Kidney (tissue), 14 donors: ENCODE results near the gene MAN1B1. TPM values are rescaled to one million over a fixed set of nuclear protein-coding genes. Genes with fewer than 3 reads are reported as not detected.
A peak's percentile ranks its signal among the peaks of the same experiment; 100 is the strongest.

Experiments used
- DNase-seq, 5 donors: peaks; one replicate each; pipeline ENCODE4 v3.0.0-alpha.2; 2013 to 2020
- FAIRE-seq: peaks from 2 replicates; lab custom pipeline; 2012; peaks lifted over from hg19 to GRCh38; lab: Jason Lieb, UNC
- H3K27ac ChIP-seq, 2 donors: one replicate each; pipeline ENCODE4 v1.7.0; 2013; ENCODE audit warnings: low read depth in 2 of 2, low read length in 2 of 2, inconsistent platforms in 1 of 2
- H3K27me3 ChIP-seq: one replicate; pipeline ENCODE4 v1.7.1; 2013; ENCODE audit warnings: low read length, inconsistent platforms; ENCODE audit not compliant: control insufficient read depth, insufficient read depth
- H3K36me3 ChIP-seq, 3 donors: one replicate each; pipeline versions ENCODE4 v1.7.0 to v1.7.1; 2013; ENCODE audit warnings: low read length in 3 of 3, control low read depth in 1 of 3, inconsistent platforms in 1 of 3; ENCODE audit not compliant: insufficient read depth in 3 of 3, control insufficient read depth in 2 of 3
- H3K4me1 ChIP-seq, 3 donors: one replicate each; pipeline versions ENCODE4 v1.7.0 to v1.7.1; 2013; ENCODE audit warnings: low read length in 3 of 3, inconsistent platforms in 1 of 3, low read depth in 1 of 3; ENCODE audit not compliant: control insufficient read depth in 2 of 3, insufficient read depth in 2 of 3
- H3K4me3 ChIP-seq, 3 donors: one replicate each; pipeline versions ENCODE4 v1.7.0 to v1.8.1; 2013; ENCODE audit warnings: low read length in 3 of 3, control low read depth in 1 of 3, inconsistent platforms in 1 of 3
- H3K9ac ChIP-seq, 3 donors: one replicate each; pipeline versions ENCODE4 v1.7.0 to v1.7.1; 2013; ENCODE audit warnings: low read length in 3 of 3, control low read depth in 1 of 3, inconsistent platforms in 1 of 3
- H3K9me3 ChIP-seq, 3 donors: one replicate each; pipeline versions ENCODE4 v1.7.0 to v1.7.1; 2013; ENCODE audit warnings: low read length in 3 of 3, control low read depth in 1 of 3, inconsistent platforms in 1 of 3; ENCODE audit not compliant: control insufficient read depth in 2 of 3, insufficient read depth in 1 of 3
- CTCF ChIP-seq: IDR thresholded peaks from 3 replicates; pipeline ENCODE4 v1.5.1; 2012; ENCODE audit warnings: mild to moderate bottlenecking, moderate library complexity, borderline replicate concordance; ENCODE audit not compliant: insufficient read depth; ENCODE audit errors: extremely low read depth
- intact Hi-C: fragments of 100-400 bp; cut with DNase I; formaldehyde crosslinking; loops from one replicate; pipeline ENCODE4 v1.11.1; 2022
- polyA plus RNA-seq: library from polyadenylated mRNA; stranded (reverse); fragments of 350-450 nt; fragmentation: Illumina TruSeq; extraction: RNeasy Lipid Tissue Mini Kit (QIAGEN cat#74804); gene quantifications from one replicate; pipeline ENCODE4 v1.2.3, GENCODE V29; 2014; ENCODE audit warnings: low read depth, low replicate concordance; ENCODE audit not compliant: insufficient read depth
- total RNA-seq: library from RNA; stranded (reverse); fragmentation: NEBNext Ultra II Directional; extraction: Animal tissue kit (Norgen Biotek cat#: 25700); gene quantifications from one replicate; pipeline ENCODE4 v1.2.1, GENCODE V29; 2021
- donor health status: control.
- donor health status: control.
- donor health status: control.
- donor health status: control.
- donor health status: control.
- donor health status: DM: yes; HTN: yes; CAD: no.
- donor health status: Normal renal cell carcinoma (clear cell type).

The MAN1B1 gene
- total and polyA plus RNA-seq, 2 donors from 2014 or later: 57.3 to 63.2 TPM

GRCh38 chr9:137111788-137112563 lies 25.2 kb downstream of the MAN1B1 start:
- H3K4me1 ChIP-seq: peaks cover 0 to 4% (median 0%) of the 10 kb centered on the region in 3 donors
- FAIRE-seq: no peak
- H3K9ac ChIP-seq: no peak overlapping the region
- H3K36me3 ChIP-seq: no peaks in the 10 kb centered on the region
- intact Hi-C loops: loop anchor here (10.0 kb wide), 1 partner anchor 123 kb away; the partner anchor contains the start of gene SLC34A3
- no peak for DNase-seq
- H3K4me3 ChIP-seq: no peak overlapping the region
- TF ChIP-seq CTCF: no peak
- H3K27me3 ChIP-seq: peaks cover 6% of the 10 kb centered on the region
- no peak overlapping the region for H3K27ac ChIP-seq
- H3K9me3 ChIP-seq: no peaks in the 10 kb centered on the region

GRCh38 chr9:137112564-137113384 lies 26.0 kb downstream of the MAN1B1 start:
- Histone ChIP-seq H3K9me3 (no peaks in the 10 kb centered on the region), H3K27ac (no peak overlapping the region), H3K4me1 (peaks cover 0 to 4% (median 0%) of the 10 kb centered on the region in 3 donors), H3K27me3 (peaks cover 6% of the 10 kb centered on the region), H3K4me3 (no peak overlapping the region), H3K9ac (no peak overlapping the region), H3K36me3 (no peaks in the 10 kb centered on the region)
- intact Hi-C loops: loop anchor here (10.0 kb wide), 1 partner anchor 122 kb away; the partner anchor contains the start of gene SLC34A3
- peak in 2 of 5 donors; percentile 42 to 80 for DNase-seq
- no peak for FAIRE-seq
- TF ChIP-seq CTCF: no peak

GRCh38 chr9:137113385-137114159 lies 26.8 kb downstream of the MAN1B1 start:
- intact Hi-C loops: loop anchor here (10.0 kb wide), 1 partner anchor 121 kb away; the partner anchor contains the start of gene SLC34A3
- no peak for TF ChIP-seq CTCF
- Histone ChIP-seq H3K9ac (peak overlapping the region in 1 of 3 donors; percentile 19), H3K36me3 (no peaks in the 10 kb centered on the region), H3K27me3 (peaks cover 6% of the 10 kb centered on the region), H3K9me3 (no peaks in the 10 kb centered on the region), H3K4me1 (peaks cover 0 to 4% (median 0%) of the 10 kb centered on the region in 3 donors), H3K27ac (no peak overlapping the region), H3K4me3 (no peak overlapping the region)
- FAIRE-seq (no peak), DNase-seq (peak in 1 of 5 donors; percentile 78)
